A549 (cell line): ENCODE data around the gene TRPV3.

Source experiments
- HDAC2 ChIP-seq: fragments of 200-600 bp; sonication (generic); IDR thresholded peaks from 2 replicates; pipeline ENCODE4 v1.6.1; 2016
- JUN ChIP-seq, 2 experiments: fragments of >200 bp; sonication (Bioruptor Twin); formaldehyde crosslinking; IDR thresholded peaks; 2 replicates in 1 of 2; 3 replicates in 1 of 2; pipeline ENCODE4 v1.6.1; 2016 to 2017
- POLR2A ChIP-seq: IDR thresholded peaks from 2 replicates; pipeline ENCODE4 v1.6.1; 2012; ENCODE audit warnings: mild to moderate bottlenecking, low read length
- POLR2AphosphoS2 ChIP-seq: conservative IDR thresholded peaks from 2 replicates; pipeline ENCODE4 v1.6.1; 2012; ENCODE audit warnings: low read length, improper control_type of control experiment, inconsistent platforms
- RNF2 ChIP-seq: fragments of 200-600 bp; sonication (generic); IDR thresholded peaks from 2 replicates; pipeline ENCODE4 v1.6.1; 2016; ENCODE audit warnings: low read depth, mild to moderate bottlenecking, antibody characterized with exemption, moderate library complexity, borderline replicate concordance
- ZFP36 ChIP-seq: fragments of 450-650 bp; IDR thresholded peaks from 2 replicates; pipeline ENCODE4 v1.6.1; 2014; ENCODE audit warnings: borderline replicate concordance; ENCODE audit not compliant: partially characterized antibody
- TF ChIP-seq, protein P1 (sequence below): IDR thresholded peaks from 2 replicates; pipeline ENCODE4 v1.6.1; 2012

DNA sequence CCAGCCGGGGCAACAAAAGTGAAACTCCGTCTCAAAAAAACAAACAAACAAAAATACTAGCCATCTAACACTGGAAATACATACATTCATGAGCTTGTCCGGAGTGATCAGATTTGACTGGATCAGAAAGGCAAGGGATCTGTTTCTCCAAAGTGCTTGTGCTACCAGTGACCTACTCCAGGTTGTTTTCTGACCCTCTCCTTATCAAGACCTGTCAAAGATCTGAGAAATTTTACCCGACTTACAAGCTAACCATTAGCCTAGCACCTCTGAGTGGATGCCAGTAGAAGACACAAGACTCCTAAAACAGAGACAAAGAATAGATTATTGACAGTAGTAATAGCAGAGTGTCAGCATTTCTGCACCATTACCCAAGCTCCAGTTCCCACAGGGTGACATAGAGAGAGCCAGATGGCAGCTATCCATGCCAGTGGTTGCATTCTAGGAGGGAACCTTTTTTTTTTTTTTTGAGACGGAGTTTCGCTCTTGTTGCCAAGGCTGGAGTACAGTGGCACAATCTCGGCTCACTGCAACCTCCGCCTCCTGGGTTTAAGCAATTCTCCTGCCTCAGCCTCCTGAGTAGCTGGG is 72.0 kb downstream of the TRPV3 start:
- TF ChIP-seq JUN (IDR thresholded peaks at IDR 0.05): no peak
- TF ChIP-seq ZFP36: no peak
- no peak for TF ChIP-seq RNF2
- TF ChIP-seq, protein P1, sequence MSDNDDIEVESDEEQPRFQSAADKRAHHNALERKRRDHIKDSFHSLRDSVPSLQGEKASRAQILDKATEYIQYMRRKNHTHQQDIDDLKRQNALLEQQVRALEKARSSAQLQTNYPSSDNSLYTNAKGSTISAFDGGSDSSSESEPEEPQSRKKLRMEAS: no peak
- TF ChIP-seq POLR2A: no peak
- TF ChIP-seq HDAC2: no peak
- TF ChIP-seq POLR2AphosphoS2: no peak
